ENCODE results near the gene GMEB2.

GMEB2 gene

DNA sequence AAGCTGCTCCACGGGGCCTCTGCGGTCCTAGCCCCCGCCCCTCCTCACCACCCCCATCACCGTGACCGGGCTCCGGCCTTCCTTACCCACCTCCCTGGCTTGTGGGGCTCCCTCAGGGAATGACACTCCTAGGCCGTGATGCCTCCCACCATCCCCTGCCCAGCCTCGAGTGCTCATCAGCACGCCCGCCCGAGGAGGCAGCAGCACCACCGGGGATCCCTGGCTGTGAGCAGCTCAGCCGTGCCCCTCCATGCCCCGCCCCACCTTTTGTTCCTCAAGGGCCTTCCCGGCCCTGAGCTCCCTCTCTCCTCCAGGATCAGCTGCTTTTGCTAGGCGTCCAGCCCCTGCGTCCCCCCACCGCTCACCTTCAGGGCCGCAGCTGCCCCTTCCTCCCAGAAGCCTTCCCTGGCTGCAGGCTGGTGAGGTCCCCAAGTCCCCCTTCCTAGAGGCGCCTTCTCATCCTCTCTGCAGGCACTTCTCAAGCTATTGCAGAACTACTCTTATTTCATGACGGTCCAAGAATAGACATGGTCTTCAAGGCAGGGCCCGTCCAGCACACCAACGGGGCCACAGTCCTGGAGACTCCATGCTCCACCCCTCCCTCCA lies 69.9 kb downstream of the GMEB2 start:
- no peak for DNase-seq

DNA sequence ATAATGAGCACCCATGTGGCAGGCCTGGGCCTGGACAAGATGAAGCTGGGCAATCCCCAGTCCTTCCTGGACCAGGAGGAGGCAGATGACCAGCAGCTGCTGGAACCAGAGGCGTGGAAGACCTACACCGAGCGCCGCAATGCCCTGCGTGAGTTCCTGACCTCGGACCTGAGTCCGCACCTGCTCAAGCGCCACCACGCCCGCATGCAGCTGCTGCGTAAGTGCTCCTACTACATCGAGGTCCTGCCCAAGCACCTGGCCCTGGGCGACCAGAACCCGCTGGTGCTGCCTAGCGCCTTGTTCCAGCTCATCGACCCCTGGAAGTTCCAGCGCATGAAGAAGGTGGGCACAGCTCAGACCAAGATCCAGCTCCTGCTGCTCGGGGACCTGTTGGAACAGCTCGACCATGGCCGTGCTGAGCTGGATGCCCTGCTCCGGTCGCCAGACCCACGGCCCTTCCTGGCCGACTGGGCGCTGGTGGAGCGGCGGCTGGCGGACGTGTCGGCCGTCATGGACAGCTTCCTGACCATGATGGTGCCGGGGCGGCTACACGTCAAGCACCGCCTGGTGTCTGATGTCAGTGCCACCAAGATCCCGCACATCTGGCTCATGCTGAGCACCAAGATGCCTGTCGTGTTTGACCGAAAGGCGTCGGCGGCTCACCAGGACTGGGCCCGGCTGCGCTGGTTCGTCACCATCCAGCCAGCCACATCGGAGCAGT lies 71.1 kb downstream of the GMEB2 start:
- DNase-seq, result no peak

DNA sequence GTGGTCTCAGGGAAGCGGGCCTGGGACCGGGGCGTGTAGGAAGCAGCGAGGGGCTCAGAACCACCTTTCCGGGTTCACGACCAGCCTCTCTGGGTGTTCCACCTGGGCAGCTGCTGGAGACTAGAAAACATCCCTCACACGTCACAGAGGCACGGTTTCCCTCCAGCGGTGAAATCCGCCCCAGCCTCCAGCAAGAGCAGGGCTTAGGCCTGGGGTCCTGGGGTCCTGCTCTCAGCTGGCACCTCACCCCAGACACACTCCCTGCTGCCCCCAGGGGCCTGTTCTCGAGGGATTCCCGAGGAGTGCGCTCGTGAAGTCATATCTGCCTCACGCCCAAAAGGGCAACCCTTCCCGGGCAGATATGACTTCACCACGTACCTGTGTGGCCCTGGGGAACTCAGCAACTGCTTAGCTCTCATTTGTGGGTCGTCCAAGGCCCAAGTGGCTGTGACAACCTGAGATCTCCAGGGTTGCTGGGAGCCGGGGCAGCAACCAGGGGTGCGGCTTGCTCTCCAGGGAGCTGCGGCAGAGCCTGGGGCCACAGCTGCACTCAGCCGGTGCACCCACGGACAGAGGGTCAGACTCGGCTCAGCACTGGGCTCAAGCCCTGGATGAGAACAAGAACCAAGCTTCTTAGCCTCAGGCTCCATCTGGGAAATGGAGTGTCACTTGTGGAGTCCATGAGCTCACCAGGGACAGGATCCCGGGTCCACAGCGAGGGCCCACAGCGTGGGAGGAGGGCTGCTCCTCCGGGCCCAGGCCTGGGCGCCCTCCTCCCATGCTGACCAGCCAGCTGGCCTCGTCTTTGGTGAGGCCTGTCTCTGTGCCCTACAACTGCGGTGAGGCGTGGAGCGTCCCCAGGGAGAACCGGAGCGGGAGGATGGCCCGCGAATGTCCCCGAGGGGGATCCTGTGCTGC lies 72.3 kb downstream of the GMEB2 start:
- DNase-seq, result no peak

DNA sequence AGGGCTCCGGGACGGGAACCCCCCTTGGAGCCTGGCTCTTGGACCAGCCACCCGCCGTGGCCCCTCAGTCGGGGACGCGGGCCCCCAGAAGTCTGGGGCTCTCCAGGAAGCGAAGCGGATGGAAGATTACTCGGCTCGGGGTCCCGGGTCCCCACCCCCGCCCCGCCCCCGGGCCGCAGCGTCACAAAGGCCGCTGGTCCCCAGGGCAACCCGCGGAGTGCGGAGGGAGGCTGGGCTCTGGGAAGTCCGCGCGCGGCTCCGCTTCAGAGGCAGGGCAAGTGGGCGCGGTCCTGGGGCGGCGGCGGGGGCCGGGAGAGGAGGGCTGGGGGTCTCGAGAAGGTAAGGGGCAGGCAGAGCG lies 73.0 kb downstream of the GMEB2 start, which contains the start of gene FNDC11:
TSS of gene FNDC11 (plus strand) at position 227 of the 358 bp plus-strand sequence. CDS start 1,505 bp downstream, outside the sequence.
- no peak for DNase-seq

DNA sequence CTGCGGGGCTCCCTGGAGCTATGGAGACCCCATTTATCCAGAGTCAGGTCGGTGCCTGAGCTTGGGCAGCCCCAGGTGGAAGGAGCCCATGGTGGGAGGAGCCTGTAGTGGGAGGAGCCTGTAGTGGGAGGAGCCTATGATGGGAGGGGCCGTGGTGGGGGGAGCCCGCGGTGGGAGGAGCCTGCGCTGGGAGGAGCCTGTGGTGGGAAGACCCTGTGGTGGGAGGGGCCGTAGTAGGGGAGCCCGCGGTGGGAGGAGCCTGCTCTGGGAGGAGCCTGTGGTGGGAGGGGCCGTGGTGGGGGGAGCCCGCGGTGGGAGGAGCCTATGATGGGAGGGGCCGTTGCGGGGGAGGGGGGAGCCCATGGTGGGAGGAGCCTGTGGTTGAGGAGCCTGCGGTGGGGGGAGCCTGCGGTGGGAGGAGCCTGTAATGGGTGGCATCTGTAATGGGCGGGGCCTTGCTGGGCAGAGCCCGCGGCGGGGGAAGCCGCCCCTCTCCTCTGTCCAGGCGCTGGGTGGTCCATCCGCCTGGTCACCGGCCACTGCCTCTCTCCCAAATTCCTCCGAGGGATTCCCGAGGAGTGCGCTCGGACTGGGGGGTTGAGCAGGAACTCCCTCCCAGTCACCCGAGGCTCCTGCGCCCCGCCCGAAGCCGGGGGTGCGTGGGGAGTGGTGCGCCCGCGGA lies 73.5 kb downstream of the GMEB2 start:
- DNase-seq, result no peak

DNA sequence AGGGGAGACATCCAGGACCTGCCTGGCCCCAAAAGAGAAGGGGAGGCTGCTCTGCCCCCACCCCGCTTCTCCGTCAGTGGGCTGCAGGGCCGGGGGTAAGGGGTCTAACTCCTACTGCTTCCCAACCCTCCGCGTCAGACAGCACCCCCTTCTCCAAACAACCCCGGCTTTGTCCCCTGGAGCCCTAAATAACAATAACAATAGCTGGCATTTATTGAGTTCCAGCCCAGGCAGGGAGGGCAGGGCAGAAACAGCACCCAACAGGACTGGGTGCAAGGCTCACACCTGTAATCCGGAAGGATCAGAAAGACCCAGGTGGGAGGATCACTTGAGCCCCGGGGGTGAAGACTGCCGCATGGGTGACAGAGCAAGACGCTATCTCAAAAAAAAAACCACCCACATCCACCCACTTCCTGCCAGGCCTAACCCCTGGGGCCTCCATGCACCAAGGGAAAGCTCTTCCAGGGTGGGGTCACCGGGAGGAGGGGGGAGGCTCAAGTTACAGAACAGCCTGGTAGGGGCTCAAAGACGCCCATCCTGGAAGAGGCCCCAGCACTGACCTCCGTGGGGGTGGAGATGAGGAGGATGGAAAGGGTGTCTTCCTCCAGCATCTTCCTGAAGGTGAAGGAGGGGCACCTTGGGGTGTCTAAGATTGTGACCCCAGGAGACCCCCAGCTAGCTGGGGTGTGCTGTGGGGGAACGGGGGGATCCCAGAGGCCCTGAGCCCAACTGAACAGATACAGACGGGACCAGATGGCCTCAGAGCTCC lies 74.2 kb downstream of the GMEB2 start:
- DNase-seq, result no peak

DNA sequence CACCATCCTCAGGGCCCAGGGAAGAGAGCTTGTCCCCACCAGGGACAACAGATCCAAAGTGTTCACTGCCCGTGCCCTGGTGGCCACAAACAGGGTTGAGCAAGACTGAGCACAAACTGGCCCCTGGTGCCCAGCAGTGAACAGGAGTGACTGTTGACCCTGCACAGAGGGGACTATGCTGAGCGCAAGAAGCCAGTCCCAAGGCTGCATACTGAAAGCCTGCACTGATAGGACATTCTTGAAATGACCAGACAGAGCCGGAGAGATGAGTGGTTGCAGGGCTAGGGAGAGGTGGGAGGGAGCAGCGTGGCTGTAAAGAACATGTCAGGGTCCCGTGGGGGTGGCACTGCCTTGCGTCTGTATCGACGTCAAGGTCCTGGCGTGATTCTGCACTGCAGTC lies 75.8 kb downstream of the GMEB2 start:
- DNase-seq, result no peak

DNA sequence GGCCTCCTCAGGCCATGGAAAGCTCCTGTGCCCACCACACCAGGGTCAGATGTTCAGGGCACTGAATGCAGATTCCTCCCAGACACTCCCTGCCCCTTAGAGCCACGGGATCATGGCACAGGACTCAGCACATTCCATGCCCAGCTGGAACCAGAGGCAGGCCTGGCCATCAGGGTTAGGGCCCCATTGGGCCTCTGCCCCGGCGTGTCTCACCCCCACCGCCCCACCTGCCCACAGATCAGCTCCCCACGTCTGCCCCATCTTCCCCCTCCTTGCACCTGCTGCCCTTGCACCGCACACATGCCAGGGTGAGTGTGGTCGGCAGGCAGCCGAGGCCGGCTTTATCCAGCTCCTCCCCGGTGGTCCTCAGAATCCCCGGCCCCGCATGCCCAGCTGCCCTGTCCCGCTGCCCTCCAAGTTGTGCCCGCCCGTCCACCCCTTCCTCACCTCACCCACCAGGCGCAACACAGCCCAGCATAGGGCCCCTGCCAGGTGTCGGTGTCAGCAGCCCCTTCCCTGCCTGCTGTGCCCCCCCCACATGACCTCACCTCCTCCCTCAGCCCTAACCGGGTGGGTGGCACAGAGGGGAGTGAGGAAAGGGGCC lies 77.1 kb downstream of the GMEB2 start:
- DNase-seq, result no peak

DNA sequence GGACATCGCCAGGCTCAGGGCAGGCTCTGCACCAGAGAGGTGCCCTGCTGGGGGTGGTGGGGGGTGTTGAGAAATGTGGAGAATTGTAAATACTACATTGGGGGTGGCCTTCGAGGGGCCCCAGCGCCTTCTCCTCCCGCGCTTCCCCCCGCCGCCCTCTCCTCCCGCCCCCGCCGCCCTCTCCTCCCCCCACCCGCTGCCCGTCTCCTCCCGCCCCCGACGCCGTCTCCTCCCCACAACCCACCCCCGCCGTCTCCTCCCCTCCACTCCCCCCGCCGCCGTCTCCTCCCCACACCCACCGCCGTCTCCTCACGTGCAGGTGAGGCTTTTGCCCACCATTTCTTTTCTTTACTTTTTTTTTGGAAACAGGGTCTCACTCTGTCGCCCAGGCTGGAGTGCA lies 77.9 kb downstream of the GMEB2 start:
- DNase-seq, result no peak

DNA sequence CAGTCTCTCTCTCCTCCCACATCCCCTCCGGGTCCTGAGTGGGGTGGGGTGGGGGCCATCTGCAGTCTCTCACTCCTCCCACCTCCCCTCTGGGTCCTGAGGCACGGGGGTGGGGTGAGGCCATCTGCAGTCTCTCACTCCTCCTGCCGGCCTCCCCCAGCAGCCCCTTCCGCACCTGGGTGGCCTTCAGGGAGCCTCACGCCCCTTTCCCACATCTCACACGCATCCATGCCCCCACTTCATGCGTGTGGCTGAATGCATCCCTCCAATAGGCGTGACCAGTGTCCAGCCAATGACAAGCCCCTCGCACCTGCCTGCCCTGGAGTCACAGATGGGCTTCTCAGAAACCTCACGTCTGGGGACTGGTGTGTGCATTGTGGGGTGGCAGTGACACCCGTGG lies 78.4 kb downstream of the GMEB2 start:
- DNase-seq, result no peak

GRCh38 chr20:63547725-63548480 lies 79.0 kb downstream of the GMEB2 start, which contains the start of gene SRMS:
Gene SRMS, minus strand, starts transcription at chr20:63547749. Its CDS starts 286 bp downstream, at chr20:63547463.
- no peak for DNase-seq

GRCh38 chr20:63546956-63547724 lies 79.8 kb downstream of the GMEB2 start:
- DNase-seq, result no peak

DNA sequence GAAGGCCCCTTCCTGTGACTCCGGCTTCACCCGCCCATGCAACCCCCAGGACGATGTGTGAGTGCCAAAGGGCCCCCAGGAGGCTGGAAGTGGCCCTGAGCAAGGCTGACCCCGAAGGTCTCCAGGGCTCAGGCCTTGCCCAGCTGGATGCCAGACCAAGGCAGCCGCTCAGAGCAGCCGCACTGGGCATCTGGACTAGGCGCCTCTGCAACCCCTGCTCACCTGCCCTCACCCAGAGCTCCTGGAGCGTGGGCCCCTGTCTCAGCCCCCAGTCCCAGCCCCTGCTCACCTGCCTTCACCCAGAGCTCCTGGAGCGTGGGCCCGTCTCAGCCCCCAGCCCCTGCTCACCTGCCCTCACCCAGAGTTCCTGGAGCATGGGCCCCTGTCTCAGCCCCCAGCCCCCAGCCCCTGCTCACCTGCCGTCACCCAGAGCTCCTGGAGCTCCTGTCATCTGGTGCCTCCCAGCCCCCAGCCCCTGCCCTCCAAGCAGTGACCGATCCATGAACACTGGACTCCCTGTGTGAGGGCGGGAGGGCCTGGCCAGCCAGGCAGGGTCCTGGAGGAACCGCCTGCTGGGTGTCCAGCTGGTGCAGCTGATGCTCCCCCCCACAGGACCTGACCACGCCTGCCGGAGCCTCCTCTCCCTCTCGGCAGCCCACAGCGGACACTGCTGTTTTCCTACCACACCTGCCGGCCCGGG lies 80.5 kb downstream of the GMEB2 start:
- no peak for DNase-seq

GRCh38 chr20:63545814-63546213 lies 81.1 kb downstream of the GMEB2 start:
- DNase-seq, result no peak

GRCh38 chr20:63544958-63545516 lies 81.9 kb downstream of the GMEB2 start:
- DNase-seq, result no peak

- no peak for DNase-seq
Measured at GRCh38 chr20:63544241-63544957, 82.5 kb downstream of the GMEB2 start.

GRCh38 chr20:63543733-63544132 lies 83.2 kb downstream of the GMEB2 start:
- DNase-seq, result no peak

- no peak for DNase-seq
Measured at GRCh38 chr20:63543131-63543530, 83.8 kb downstream of the GMEB2 start.

DNA sequence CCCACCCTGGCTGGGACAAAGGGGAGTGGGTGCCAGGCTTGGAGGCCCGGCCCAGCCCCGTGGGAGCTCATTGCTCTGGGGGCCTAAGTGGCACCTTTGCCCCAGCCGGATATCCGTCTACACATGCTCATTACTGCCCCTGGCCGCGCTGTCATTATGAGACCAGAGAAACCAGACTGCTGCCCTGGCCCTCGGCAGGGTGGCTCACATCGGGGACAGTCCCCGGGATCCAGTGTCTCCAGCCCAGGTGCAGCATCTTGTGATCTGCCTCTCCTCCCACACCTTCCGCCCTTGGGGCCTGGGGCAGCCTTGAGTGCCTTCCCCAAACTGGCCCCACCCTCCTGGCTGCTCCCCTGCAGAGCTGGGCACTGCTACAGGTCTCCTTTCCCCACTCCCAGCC lies 84.2 kb downstream of the GMEB2 start:
- DNase-seq, result no peak
